OCI-LY7 (cell line): ENCODE data around the gene COL4A5. TPM values are rescaled to one million over a fixed set of nuclear protein-coding genes. Genes with fewer than 3 reads are reported as not detected.

Experiments used
- BruUV-seq: library from RNA; stranded (reverse); fragments of 400-500 nt; replicated peaks from 2 replicates; lab custom pipeline; 2021; lab: Mats Ljungman, UMichigan
- CTCF ChIA-PET: fragments of 300-600 bp; sonication (Branson Sonifier 250); formaldehyde crosslinking; loops from one replicate; lab custom pipeline; 2022; ENCODE audit warnings: antibody characterized with exemption; ENCODE audit not compliant: unreplicated experiment; lab: Charles Lee
- POLR2A ChIA-PET: fragments of 300-600 bp; sonication (Branson Sonifier 250); formaldehyde crosslinking; loops from one replicate; lab custom pipeline; 2022; ENCODE audit warnings: antibody characterized with exemption; lab: Charles Lee
- DNase-seq: peaks from one replicate; pipeline ENCODE4 v3.0.0-alpha.2; 2015; ENCODE audit warnings: low spot score
- H2AFZ ChIP-seq: fragments of 200-600 bp; sonication (generic), shearing (Covaris generic); 2 replicates; pipeline ENCODE4 v1.6.1; 2014; ENCODE audit warnings: mild to moderate bottlenecking, antibody characterized with exemption, low read length, moderate library complexity
- H3K27ac ChIP-seq: fragments of 200-600 bp; sonication (generic); 2 replicates; pipeline ENCODE4 v1.5.1; 2014; ENCODE audit warnings: mixed run types, low read depth, mild to moderate bottlenecking, moderate library complexity, low read length, inconsistent platforms; ENCODE audit not compliant: poor library complexity, severe bottlenecking
- H3K36me3 ChIP-seq: fragments of 200-600 bp; sonication (generic); 2 replicates; pipeline ENCODE4 v1.6.1; 2014; ENCODE audit warnings: mild to moderate bottlenecking, antibody characterized with exemption, low read length, moderate library complexity, mixed read lengths; ENCODE audit not compliant: insufficient read depth
- H3K4me1 ChIP-seq: fragments of 200-600 bp; sonication (generic); 2 replicates; pipeline ENCODE4 v1.5.1; 2014; ENCODE audit warnings: mild to moderate bottlenecking, low read length; ENCODE audit not compliant: insufficient read depth, poor library complexity, severe bottlenecking
- H3K4me2 ChIP-seq: fragments of 200-600 bp; sonication (generic); 2 replicates; pipeline ENCODE4 v1.6.1; 2014; ENCODE audit warnings: mild to moderate bottlenecking, low read length
- H3K4me3 ChIP-seq: fragments of 200-600 bp; sonication (generic); 2 replicates; pipeline ENCODE4 v1.5.1; 2014; ENCODE audit warnings: mild to moderate bottlenecking, low read depth, low read length; ENCODE audit not compliant: poor library complexity, severe bottlenecking
- H3K79me2 ChIP-seq: fragments of 200-600 bp; sonication (generic); 2 replicates; pipeline ENCODE4 v1.6.1; 2016; ENCODE audit warnings: low read depth, mild to moderate bottlenecking, low read length, moderate library complexity, mixed read lengths; ENCODE audit not compliant: insufficient read depth
- H3K9me2 ChIP-seq: fragments of 200-600 bp; sonication (generic); 2 replicates; pipeline ENCODE4 v1.6.1; 2016; ENCODE audit warnings: mild to moderate bottlenecking, low read length, mixed read lengths; ENCODE audit not compliant: insufficient read depth
- H3K9me3 ChIP-seq: fragments of 200-600 bp; sonication (generic); 2 replicates; pipeline ENCODE4 v1.6.1; 2014; ENCODE audit warnings: mild to moderate bottlenecking, mixed run types, low read length, mixed read lengths
- H4K20me1 ChIP-seq: fragments of 200-600 bp; sonication (generic); 2 replicates; pipeline ENCODE4 v1.6.1; 2014; ENCODE audit warnings: mild to moderate bottlenecking, antibody characterized with exemption, low read length, moderate library complexity, mixed read lengths; ENCODE audit not compliant: insufficient read depth
- EZH2phosphoT487 ChIP-seq: fragments of 200-600 bp; sonication (generic); IDR thresholded peaks from 2 replicates; pipeline ENCODE4 v1.6.1; 2018; ENCODE audit warnings: low read depth, borderline replicate concordance, mild to moderate bottlenecking, mixed run types, antibody characterized with exemption, low read length, moderate library complexity, mixed read lengths
- intact Hi-C: fragments of 100-400 bp; cut with micrococcal nuclease; formaldehyde crosslinking; loops from one replicate; pipeline ENCODE4 v1.10.0; 2022; ENCODE audit not compliant: unreplicated experiment
- total RNA-seq, 2 experiments: library from RNA; depleted of rRNA in 1 of 2; stranded (reverse); fragments of >200 nt in 1 of 2; shearing (Covaris generic) in 1 of 2; gene quantifications; 2 replicates each; pipeline ENCODE4 v1.2.3, GENCODE V29; 2014 to 2022
- TF ChIP-seq, protein P1 (sequence below): fragments of 200-600 bp; sonication (generic); conservative IDR thresholded peaks from 2 replicates; pipeline ENCODE4 v1.5.1; 2014; ENCODE audit warnings: mild to moderate bottlenecking, antibody characterized with exemption, low read length, moderate library complexity, mixed read lengths

Gene COL4A5
- total RNA-seq, 2 experiments from 2014 or later: not detected

GRCh38 chrX:108396986-108397385, 42.7 kb upstream of the COL4A5 start:
- Histone ChIP-seq H2AFZ (no peak overlapping the region), H3K27ac (no peak overlapping the region), H3K4me2 (no peak overlapping the region), H3K9me3 (no peaks in the 10 kb centered on the region), H3K79me2 (no peaks in the 10 kb centered on the region), H3K36me3 (no peaks in the 10 kb centered on the region), H3K4me3 (no peak overlapping the region), H3K9me2 (no peaks in the 10 kb centered on the region), H3K4me1 (no peaks in the 10 kb centered on the region), H4K20me1 (no peaks in the 10 kb centered on the region)
- intact Hi-C loops: no loop called here
- CTCF ChIA-PET: no interaction called here
- no TSS peak for BruUV-seq
- no peak for DNase-seq
- TF ChIP-seq, protein P1, sequence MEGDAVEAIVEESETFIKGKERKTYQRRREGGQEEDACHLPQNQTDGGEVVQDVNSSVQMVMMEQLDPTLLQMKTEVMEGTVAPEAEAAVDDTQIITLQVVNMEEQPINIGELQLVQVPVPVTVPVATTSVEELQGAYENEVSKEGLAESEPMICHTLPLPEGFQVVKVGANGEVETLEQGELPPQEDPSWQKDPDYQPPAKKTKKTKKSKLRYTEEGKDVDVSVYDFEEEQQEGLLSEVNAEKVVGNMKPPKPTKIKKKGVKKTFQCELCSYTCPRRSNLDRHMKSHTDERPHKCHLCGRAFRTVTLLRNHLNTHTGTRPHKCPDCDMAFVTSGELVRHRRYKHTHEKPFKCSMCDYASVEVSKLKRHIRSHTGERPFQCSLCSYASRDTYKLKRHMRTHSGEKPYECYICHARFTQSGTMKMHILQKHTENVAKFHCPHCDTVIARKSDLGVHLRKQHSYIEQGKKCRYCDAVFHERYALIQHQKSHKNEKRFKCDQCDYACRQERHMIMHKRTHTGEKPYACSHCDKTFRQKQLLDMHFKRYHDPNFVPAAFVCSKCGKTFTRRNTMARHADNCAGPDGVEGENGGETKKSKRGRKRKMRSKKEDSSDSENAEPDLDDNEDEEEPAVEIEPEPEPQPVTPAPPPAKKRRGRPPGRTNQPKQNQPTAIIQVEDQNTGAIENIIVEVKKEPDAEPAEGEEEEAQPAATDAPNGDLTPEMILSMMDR: no peak
- no peak for TF ChIP-seq EZH2phosphoT487
- POLR2A ChIA-PET: no interaction called here

GRCh38 chrX:108397627-108398391, 41.8 kb upstream of the COL4A5 start:
- H3K27ac ChIP-seq: no peak overlapping the region
- ChIA-PET POLR2A (no interaction called here), CTCF (no interaction called here)
- H2AFZ ChIP-seq: no peak overlapping the region
- no peaks in the 10 kb centered on the region for H3K9me3 ChIP-seq
- no peaks in the 10 kb centered on the region for H3K4me1 ChIP-seq
- DNase-seq: no peak
- H3K79me2 ChIP-seq: no peaks in the 10 kb centered on the region
- no peaks in the 10 kb centered on the region for H3K9me2 ChIP-seq
- no TSS peak for BruUV-seq
- TF ChIP-seq, protein P1: no peak
- TF ChIP-seq EZH2phosphoT487: no peak
- no peaks in the 10 kb centered on the region for H4K20me1 ChIP-seq
- H3K4me3 ChIP-seq: no peak overlapping the region
- no peaks in the 10 kb centered on the region for H3K36me3 ChIP-seq
- no peak overlapping the region for H3K4me2 ChIP-seq
- intact Hi-C loops: no loop called here

DNA sequence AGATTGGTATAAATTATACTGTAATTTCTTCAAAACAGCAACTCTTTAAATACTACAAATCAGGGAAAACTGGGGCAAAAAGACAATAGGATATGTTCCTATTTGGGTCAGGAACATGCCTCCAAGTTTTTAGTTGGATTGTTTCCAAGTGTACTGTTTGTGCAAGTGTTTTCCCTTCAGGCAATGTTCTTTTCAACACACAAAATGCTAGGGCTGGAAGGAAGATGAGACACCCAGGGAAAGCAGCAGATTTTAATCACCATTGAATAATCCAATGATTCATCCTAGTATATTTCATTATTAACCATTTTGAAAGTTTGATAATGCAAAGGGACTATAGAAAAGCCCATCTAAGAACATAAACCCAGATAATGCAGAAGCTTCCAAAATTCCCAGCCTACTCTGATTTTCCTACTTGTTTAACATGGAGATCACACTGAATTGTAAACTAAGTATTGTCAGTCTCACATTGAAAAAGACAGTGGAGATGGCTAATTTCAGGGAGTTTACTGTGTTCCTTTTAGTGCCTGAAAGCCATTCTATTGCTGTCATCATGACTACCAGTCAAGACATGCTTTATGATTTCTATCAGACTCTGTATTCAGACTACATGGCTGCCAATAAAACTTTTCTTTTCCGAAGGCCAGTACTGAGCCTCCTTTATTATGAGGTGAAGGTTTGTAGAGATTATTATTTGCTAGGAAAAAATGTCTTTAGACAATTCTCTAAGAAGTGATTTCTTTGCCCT, 40.0 kb upstream of the COL4A5 start:
- intact Hi-C loops: no loop called here
- DNase-seq: no peak
- Histone ChIP-seq H3K27ac (no peak overlapping the region), H3K4me2 (no peak overlapping the region), H2AFZ (no peak overlapping the region), H3K9me2 (no peaks in the 10 kb centered on the region), H3K36me3 (no peaks in the 10 kb centered on the region), H3K4me1 (no peaks in the 10 kb centered on the region), H4K20me1 (no peaks in the 10 kb centered on the region), H3K4me3 (no peak overlapping the region), H3K9me3 (no peaks in the 10 kb centered on the region), H3K79me2 (no peaks in the 10 kb centered on the region)
- POLR2A ChIA-PET: no interaction called here
- TF ChIP-seq, protein P1: no peak
- TF ChIP-seq EZH2phosphoT487: no peak
- CTCF ChIA-PET: no interaction called here
- BruUV-seq: no TSS peak
